Measurements from ENCODE around the gene LPP. TPM values are rescaled to one million over a fixed set of nuclear protein-coding genes. Genes with fewer than 3 reads are reported as not detected.

LPP gene
- total RNA-seq, 1 donor from 2014 or later = 222 TPM

DNA sequence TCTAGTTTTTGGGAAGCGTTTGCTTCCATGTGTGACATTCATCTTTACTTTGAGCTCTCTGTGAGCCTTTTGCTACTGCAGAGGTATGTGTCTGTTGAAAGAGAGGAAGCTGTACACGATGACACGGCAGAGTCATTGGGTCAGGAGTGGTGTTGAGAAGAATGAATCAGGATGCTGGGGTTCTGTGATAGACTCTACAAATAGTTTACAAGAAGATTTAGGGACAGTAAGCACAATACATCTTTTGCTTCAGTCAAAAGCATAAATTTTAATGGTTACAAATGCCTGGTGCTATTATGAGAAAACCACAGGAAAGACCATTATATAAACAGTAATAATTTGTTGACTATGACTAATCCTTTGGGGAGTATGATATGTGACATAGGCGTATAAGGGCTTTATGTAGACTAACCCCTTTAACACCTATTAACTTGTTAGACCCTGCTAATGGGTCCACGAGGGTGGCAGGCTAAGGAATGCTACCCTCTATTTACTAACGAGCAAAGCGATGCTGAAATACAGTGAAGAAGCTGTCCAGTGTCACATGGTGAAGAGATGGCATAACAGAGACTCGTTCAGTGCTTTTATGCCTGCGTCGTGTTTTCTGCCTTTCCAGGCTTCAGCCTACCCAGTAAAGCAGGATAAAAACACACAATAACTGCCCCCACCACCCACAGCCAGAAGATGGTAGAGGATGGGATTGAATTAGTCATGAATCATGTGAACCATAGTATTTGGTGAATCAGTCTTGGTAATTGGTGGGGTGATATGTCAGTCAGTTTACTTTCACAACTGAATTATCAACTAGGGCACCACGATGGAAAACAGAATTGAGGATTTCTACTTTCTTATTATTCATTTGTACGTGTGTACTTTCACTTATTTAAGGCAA lies 118.8 kb downstream of the LPP start:
- Histone ChIP-seq H3K79me2 (ENCODE audit: insufficient read depth, low read length) (peaks cover 82% of the 10 kb centered on the region), H3K9ac (ENCODE audit: low read length) (peak overlapping the region; percentile 69), H3K27me3 (ENCODE audit: insufficient read depth, low read length) (no peaks in the 10 kb centered on the region), H3K36me3 (ENCODE audit: insufficient read depth, low read length) (no peaks in the 10 kb centered on the region), H3K9me3 (ENCODE audit: insufficient read depth, low read depth, low read length) (no peaks in the 10 kb centered on the region), H3K4me3 (ENCODE audit: insufficient read depth, low read depth, low read length) (no peak overlapping the region), H2AFZ (ENCODE audit: low read depth, low read length) (no peak overlapping the region), H3K4me1 (ENCODE audit: insufficient read depth, low read length) (peaks cover 61% of the 10 kb centered on the region), H4K20me1 (ENCODE audit: insufficient read depth, low read length) (peaks cover 3% of the 10 kb centered on the region), H3K4me2 (ENCODE audit: low read length) (peak overlapping the region; percentile 63), H3K27ac (ENCODE audit: low read depth, low read length) (peak overlapping the region; percentile 94)
- Mint-ChIP-seq H3K27ac (ENCODE audit: unreplicated experiment) (peak overlapping the region; percentile 96), H3K4me1 (ENCODE audit: low read depth, unreplicated experiment) (peaks cover 56% of the 10 kb centered on the region), H3K4me3 (ENCODE audit: unreplicated experiment) (peak overlapping the region; percentile 52), H3K36me3 (ENCODE audit: low read depth, unreplicated experiment) (peaks cover 10% of the 10 kb centered on the region), H3K27me3 (ENCODE audit: low read depth, unreplicated experiment) (no peaks in the 10 kb centered on the region), H3K9me3 (ENCODE audit: unreplicated experiment) (no peaks in the 10 kb centered on the region)
- FAIRE-seq (peak; percentile 78), DNase-seq (ENCODE audit: low read depth) (peak; percentile 94)
- TF ChIP-seq EZH2 (IDR thresholded peaks at IDR 0.05; ENCODE audit: insufficient read depth, low read length) = no peak
- TF ChIP-seq, protein P1, sequence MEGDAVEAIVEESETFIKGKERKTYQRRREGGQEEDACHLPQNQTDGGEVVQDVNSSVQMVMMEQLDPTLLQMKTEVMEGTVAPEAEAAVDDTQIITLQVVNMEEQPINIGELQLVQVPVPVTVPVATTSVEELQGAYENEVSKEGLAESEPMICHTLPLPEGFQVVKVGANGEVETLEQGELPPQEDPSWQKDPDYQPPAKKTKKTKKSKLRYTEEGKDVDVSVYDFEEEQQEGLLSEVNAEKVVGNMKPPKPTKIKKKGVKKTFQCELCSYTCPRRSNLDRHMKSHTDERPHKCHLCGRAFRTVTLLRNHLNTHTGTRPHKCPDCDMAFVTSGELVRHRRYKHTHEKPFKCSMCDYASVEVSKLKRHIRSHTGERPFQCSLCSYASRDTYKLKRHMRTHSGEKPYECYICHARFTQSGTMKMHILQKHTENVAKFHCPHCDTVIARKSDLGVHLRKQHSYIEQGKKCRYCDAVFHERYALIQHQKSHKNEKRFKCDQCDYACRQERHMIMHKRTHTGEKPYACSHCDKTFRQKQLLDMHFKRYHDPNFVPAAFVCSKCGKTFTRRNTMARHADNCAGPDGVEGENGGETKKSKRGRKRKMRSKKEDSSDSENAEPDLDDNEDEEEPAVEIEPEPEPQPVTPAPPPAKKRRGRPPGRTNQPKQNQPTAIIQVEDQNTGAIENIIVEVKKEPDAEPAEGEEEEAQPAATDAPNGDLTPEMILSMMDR (IDR thresholded peaks at IDR 0.05; ENCODE audit: insufficient read depth, low read depth, low read length) = no peak

DNA sequence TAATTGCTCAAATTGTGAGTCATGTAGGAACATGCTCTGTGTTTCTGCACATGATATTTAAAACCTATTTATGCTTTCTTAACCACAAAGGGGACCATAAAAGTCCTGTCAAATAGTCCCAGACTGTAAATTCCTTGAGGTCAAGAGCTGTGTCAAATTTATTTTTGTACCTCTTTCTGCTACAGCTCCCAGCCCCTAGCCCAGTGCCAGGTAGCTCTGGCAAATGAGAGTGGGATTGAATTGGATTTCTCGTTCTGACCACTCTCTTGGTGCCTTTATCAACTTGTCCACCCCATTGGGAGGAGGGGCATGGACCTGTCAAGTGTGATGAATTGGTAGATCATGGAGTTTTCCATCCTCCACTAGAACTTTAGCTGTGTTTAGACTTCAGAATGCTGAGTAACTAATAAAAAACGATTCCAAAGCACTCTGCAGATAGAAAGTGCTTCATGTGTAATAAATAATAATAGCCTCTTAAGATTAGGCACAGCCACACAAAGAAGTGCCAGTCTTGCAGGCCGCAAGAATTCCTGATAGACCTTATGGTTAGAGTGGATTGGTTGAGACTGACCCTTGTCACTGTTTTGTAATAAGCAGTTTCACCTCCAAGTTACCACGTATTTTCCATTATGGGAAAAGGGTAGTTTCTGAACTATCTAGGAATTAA lies 120.4 kb downstream of the LPP start:
- Histone ChIP-seq H3K9ac (ENCODE audit: low read length) (no peak overlapping the region), H3K27me3 (ENCODE audit: insufficient read depth, low read length) (no peaks in the 10 kb centered on the region), H2AFZ (ENCODE audit: low read depth, low read length) (no peak overlapping the region), H3K79me2 (ENCODE audit: insufficient read depth, low read length) (peaks cover 82% of the 10 kb centered on the region), H3K4me1 (ENCODE audit: insufficient read depth, low read length) (peaks cover 50% of the 10 kb centered on the region), H3K27ac (ENCODE audit: low read depth, low read length) (peak overlapping the region; percentile 39), H3K4me3 (ENCODE audit: insufficient read depth, low read depth, low read length) (no peak overlapping the region), H3K4me2 (ENCODE audit: low read length) (peak overlapping the region; percentile 9), H4K20me1 (ENCODE audit: insufficient read depth, low read length) (peaks cover 6% of the 10 kb centered on the region), H3K36me3 (ENCODE audit: insufficient read depth, low read length) (no peaks in the 10 kb centered on the region), H3K9me3 (ENCODE audit: insufficient read depth, low read depth, low read length) (no peaks in the 10 kb centered on the region)
- H3K4me1 Mint-ChIP-seq (ENCODE audit: low read depth, unreplicated experiment) = peaks cover 53% of the 10 kb centered on the region
- DNase-seq (ENCODE audit: low read depth) = peak; percentile 75
- no peak overlapping the region for H3K4me3 Mint-ChIP-seq (ENCODE audit: unreplicated experiment)
- no peaks in the 10 kb centered on the region for H3K9me3 Mint-ChIP-seq (ENCODE audit: unreplicated experiment)
- peak overlapping the region; percentile 90 for H3K27ac Mint-ChIP-seq (ENCODE audit: unreplicated experiment)
- H3K36me3 Mint-ChIP-seq (ENCODE audit: low read depth, unreplicated experiment) = peaks cover 17% of the 10 kb centered on the region
- no peak for FAIRE-seq
- TF ChIP-seq, protein P1 (IDR thresholded peaks at IDR 0.05; ENCODE audit: insufficient read depth, low read depth, low read length) = no peak
- no peak for TF ChIP-seq EZH2 (IDR thresholded peaks at IDR 0.05; ENCODE audit: insufficient read depth, low read length)
- H3K27me3 Mint-ChIP-seq (ENCODE audit: low read depth, unreplicated experiment) = no peaks in the 10 kb centered on the region
